PC-3 (cell line): ENCODE results near the gene UBTD1. TPM values are rescaled to one million over a fixed set of nuclear protein-coding genes. Genes with fewer than 3 reads are reported as not detected.

ENCODE experiments used
- ATAC-seq: fragments of 200-7000 bp; cut with Tn5 transposase; 2 replicates; pipeline ENCODE4 v1.9.1; 2020; ENCODE audit warnings: mild to moderate bottlenecking, moderate library complexity
- BruUV-seq: library from RNA; stranded (reverse); fragments of 400-500 nt; replicated peaks from 2 replicates; lab custom pipeline; 2021; lab: Mats Ljungman, UMichigan
- CTCF ChIA-PET: fragments of 300-600 bp; sonication (Branson Sonifier 250); formaldehyde crosslinking; loops from one replicate; lab custom pipeline; 2022; ENCODE audit warnings: antibody characterized with exemption; lab: Charles Lee
- POLR2A ChIA-PET: fragments of 300-600 bp; sonication (Branson Sonifier 250); formaldehyde crosslinking; loops from one replicate; lab custom pipeline; 2022; ENCODE audit warnings: antibody characterized with exemption; ENCODE audit not compliant: unreplicated experiment; lab: Charles Lee
- DNase-seq: peaks from one replicate; pipeline ENCODE4 v3.0.0-alpha.2; 2015
- H2AFZ ChIP-seq: fragments of 300-600 bp; sonication (generic); 2 replicates; pipeline ENCODE4 v1.6.0; 2016; ENCODE audit warnings: antibody characterized with exemption, low read length
- H3F3A ChIP-seq: fragments of 300-600 bp; sonication (generic); one replicate; pipeline ENCODE4 v1.6.0; 2017; ENCODE audit warnings: antibody characterized with exemption, low read length, control low read depth, mild to moderate bottlenecking; ENCODE audit not compliant: unreplicated experiment
- H3K27ac ChIP-seq: fragments of 300-600 bp; sonication (generic); 2 replicates; pipeline ENCODE4 v1.5.1; 2016; ENCODE audit warnings: mild to moderate bottlenecking, low read length
- H3K27me3 ChIP-seq: fragments of 300-600 bp; sonication (generic); 2 replicates; pipeline ENCODE4 v1.6.1; 2016; ENCODE audit warnings: low read length, mixed read lengths
- H3K36me3 ChIP-seq: fragments of 300-600 bp; sonication (generic); 2 replicates; pipeline ENCODE4 v1.6.1; 2016; ENCODE audit warnings: low read depth, mixed run types, low read length, mixed read lengths
- H3K4me1 ChIP-seq: fragments of 300-600 bp; sonication (generic); 2 replicates; pipeline ENCODE4 v1.5.1; 2016; ENCODE audit warnings: low read length; ENCODE audit not compliant: insufficient read depth
- H3K4me2 ChIP-seq: fragments of 300-600 bp; sonication (generic); 2 replicates; pipeline ENCODE4 v1.6.0; 2016; ENCODE audit warnings: low read length
- H3K4me3 ChIP-seq: fragments of 300-600 bp; sonication (generic); 2 replicates; pipeline ENCODE4 v1.5.1; 2016; ENCODE audit warnings: mild to moderate bottlenecking, low read length, mixed read lengths
- H3K79me2 ChIP-seq: fragments of 300-600 bp; sonication (generic); 2 replicates; pipeline ENCODE4 v1.6.1; 2017; ENCODE audit warnings: low read length, mixed read lengths
- H3K9ac ChIP-seq: fragments of 300-600 bp; sonication (generic); 2 replicates; pipeline ENCODE4 v1.6.0; 2016; ENCODE audit warnings: mild to moderate bottlenecking, low read length
- H3K9me2 ChIP-seq: fragments of 300-600 bp; sonication (generic); replicated peaks from 2 replicates; pipeline ENCODE4 v1.6.1; 2016; ENCODE audit warnings: mixed run types, low read length, mixed read lengths
- H3K9me3 ChIP-seq: fragments of 300-600 bp; sonication (generic); 2 replicates; pipeline ENCODE4 v1.6.1; 2016; ENCODE audit warnings: low read length, mixed read lengths
- H4K20me1 ChIP-seq: fragments of 300-600 bp; sonication (generic); 2 replicates; pipeline ENCODE4 v1.6.1; 2016; ENCODE audit warnings: low read length, mixed read lengths
- EZH2 ChIP-seq: fragments of 300-600 bp; sonication (generic); IDR thresholded peaks from one replicate; pipeline ENCODE4 v1.6.1; 2017; ENCODE audit warnings: antibody characterized with exemption, mild to moderate bottlenecking, low read length; ENCODE audit not compliant: unreplicated experiment
- EZH2phosphoT487 ChIP-seq: fragments of 300-600 bp; sonication (generic); IDR thresholded peaks from 2 replicates; pipeline ENCODE4 v1.6.1; 2018; ENCODE audit warnings: mild to moderate bottlenecking, antibody characterized with exemption, low read length, borderline replicate concordance
- intact Hi-C: fragments of 100-400 bp; cut with micrococcal nuclease; formaldehyde crosslinking; loops from 2 replicates; pipeline ENCODE4 v1.9.0; 2023
- total RNA-seq: library from RNA; depleted of rRNA; stranded (reverse); fragments of >200 nt; gene quantifications from 2 replicates; pipeline ENCODE4 v1.2.3, GENCODE V29; 2014
- TF ChIP-seq, protein P1 (sequence below): fragments of 300-600 bp; sonication (generic); conservative IDR thresholded peaks from 2 replicates; pipeline ENCODE4 v1.5.1; 2017; ENCODE audit warnings: antibody characterized with exemption, low read depth, mild to moderate bottlenecking, low read length

The UBTD1 gene
- total RNA-seq, 1 experiment from 2014 or later = 18.5 TPM

DNA sequence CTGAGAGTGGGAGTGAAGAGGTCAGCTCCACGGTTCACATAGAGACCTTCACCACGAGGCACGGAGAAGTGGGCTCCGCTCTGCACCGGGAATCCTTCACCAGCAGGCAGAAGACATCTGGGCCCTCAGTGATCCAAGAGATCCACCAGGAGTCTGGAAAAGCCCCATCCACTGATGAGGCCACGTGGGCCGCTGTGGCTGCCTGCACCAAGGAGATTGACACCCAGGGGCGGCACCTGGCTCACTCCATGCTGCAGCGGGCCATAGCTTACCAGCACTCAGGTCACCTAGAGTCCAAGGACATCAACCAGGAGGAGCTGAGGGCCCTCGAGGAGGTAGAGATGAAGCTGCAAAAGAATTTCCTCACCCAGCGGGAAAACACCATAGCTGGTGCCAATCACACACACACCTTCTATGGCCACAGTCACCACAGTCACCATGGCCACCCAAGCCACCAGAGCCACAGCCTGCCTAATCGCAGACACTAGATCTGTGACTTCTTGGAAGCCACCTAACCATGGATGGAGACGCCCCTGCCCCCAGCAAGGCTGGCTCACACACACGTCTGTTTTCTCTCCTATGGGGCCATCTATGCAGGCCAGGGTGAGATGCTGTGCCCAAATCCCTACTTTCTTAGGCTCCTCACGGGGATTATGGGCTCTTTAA, 91.5 kb downstream of the UBTD1 start:
- Histone ChIP-seq H3K4me3 (no peak overlapping the region), H3K79me2 (no peaks in the 10 kb centered on the region), H3K9ac (no peak overlapping the region), H3K9me2 (no peaks in the 10 kb centered on the region), H3K27ac (no peak overlapping the region), H3K9me3 (no peaks in the 10 kb centered on the region), H2AFZ (no peak overlapping the region), H3K36me3 (no peaks in the 10 kb centered on the region), H3K4me1 (no peaks in the 10 kb centered on the region), H4K20me1 (no peaks in the 10 kb centered on the region), H3K4me2 (no peak overlapping the region), H3F3A (no peaks in the 10 kb centered on the region), H3K27me3 (no peaks in the 10 kb centered on the region)
- DNase-seq = no peak
- intact Hi-C loops = no loop called here
- CTCF ChIA-PET = no interaction called here
- POLR2A ChIA-PET = interaction anchor here (0.6 kb wide), 1 partner anchor 33 kb away, joined by 11 read pairs; no protein-coding TSS in a partner anchor
- no peak for ATAC-seq
- TF ChIP-seq EZH2phosphoT487 = no peak
- no peak for TF ChIP-seq EZH2
- TF ChIP-seq, protein P1, sequence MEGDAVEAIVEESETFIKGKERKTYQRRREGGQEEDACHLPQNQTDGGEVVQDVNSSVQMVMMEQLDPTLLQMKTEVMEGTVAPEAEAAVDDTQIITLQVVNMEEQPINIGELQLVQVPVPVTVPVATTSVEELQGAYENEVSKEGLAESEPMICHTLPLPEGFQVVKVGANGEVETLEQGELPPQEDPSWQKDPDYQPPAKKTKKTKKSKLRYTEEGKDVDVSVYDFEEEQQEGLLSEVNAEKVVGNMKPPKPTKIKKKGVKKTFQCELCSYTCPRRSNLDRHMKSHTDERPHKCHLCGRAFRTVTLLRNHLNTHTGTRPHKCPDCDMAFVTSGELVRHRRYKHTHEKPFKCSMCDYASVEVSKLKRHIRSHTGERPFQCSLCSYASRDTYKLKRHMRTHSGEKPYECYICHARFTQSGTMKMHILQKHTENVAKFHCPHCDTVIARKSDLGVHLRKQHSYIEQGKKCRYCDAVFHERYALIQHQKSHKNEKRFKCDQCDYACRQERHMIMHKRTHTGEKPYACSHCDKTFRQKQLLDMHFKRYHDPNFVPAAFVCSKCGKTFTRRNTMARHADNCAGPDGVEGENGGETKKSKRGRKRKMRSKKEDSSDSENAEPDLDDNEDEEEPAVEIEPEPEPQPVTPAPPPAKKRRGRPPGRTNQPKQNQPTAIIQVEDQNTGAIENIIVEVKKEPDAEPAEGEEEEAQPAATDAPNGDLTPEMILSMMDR = no peak
- no TSS peak for BruUV-seq

DNA sequence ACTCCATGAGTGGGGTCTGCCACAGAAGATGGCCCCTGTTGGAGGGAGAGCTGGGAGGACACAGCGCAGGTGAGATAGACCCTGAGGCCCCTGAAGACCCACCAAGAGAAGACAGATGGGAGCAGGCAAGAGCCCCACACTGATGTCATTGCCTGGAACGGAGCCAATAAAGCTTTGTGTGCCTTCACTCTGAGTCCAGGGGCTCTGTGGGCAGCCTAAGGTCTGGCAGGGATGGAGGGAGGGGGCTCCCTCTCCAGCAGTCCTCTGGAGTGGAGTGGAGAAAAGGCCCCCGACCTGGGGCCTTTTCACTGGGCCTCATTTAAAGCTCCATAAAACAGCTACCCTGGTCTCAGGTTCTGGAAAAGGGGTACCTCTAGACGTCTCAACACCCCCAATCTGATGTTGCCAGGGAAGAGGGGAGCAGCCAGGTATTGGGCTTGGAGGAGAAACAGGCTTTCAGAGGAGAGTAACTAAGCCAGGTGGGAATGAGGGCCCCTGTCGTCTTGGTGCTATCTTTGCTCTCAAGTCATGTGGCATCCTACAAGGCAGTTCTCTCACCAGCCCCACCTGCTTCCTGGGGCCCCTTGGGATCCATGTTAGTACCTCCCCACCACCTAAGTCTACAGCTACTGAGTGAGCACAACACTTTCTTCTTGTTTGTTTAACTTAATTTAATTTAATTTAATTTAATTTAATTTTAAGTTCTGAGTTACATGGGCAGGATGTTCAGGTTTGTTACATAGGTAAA, 92.2 kb downstream of the UBTD1 start:
- Histone ChIP-seq H3K27ac (no peak overlapping the region), H3K4me1 (peaks cover 3% of the 10 kb centered on the region; the same call in 1 of the 2 replicates), H2AFZ (no peak overlapping the region), H3K79me2 (no peaks in the 10 kb centered on the region), H3K4me2 (no peak overlapping the region), H3F3A (no peaks in the 10 kb centered on the region), H3K9me2 (no peaks in the 10 kb centered on the region), H3K9me3 (no peaks in the 10 kb centered on the region), H3K27me3 (no peaks in the 10 kb centered on the region), H3K9ac (no peak overlapping the region), H4K20me1 (no peaks in the 10 kb centered on the region), H3K4me3 (no peak overlapping the region), H3K36me3 (no peaks in the 10 kb centered on the region)
- TF ChIP-seq, protein P1 = no peak
- no peak for TF ChIP-seq EZH2phosphoT487
- TF ChIP-seq EZH2 = no peak
- CTCF ChIA-PET = no interaction called here
- DNase-seq = no peak
- no TSS peak for BruUV-seq
- POLR2A ChIA-PET = no interaction called here
- intact Hi-C loops = no loop called here
- no peak for ATAC-seq

DNA sequence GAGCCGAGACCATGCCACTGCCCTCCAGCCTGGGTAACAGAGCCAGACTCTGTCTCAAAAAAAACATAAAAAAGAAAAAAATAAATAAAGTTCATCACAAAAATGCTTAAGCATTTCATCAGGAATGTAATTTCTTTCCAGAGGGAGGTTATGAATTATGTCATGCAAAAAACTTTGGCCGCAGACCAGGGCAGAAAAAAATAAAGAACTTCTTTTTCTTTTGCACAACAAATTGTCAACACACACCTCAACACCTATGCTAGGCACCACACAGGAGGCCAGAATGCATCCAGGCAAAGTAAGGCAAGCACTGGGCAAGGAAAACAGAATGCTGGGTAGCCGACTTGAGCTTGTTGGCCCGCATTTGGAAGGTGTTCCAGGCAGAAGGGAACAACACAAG, 94.7 kb downstream of the UBTD1 start:
- DNase-seq (no peak), ATAC-seq (no peak)
- Histone ChIP-seq H3K36me3 (no peaks in the 10 kb centered on the region), H3K4me1 (peaks cover 26% of the 10 kb centered on the region), H3K4me3 (no peak overlapping the region), H4K20me1 (no peaks in the 10 kb centered on the region), H3K9me3 (no peaks in the 10 kb centered on the region), H3K79me2 (no peaks in the 10 kb centered on the region), H2AFZ (no peak overlapping the region), H3K27ac (no peak overlapping the region), H3K27me3 (no peaks in the 10 kb centered on the region), H3K4me2 (no peak overlapping the region), H3K9ac (no peak overlapping the region), H3F3A (peaks cover 5% of the 10 kb centered on the region), H3K9me2 (no peaks in the 10 kb centered on the region)
- CTCF ChIA-PET = no interaction called here
- POLR2A ChIA-PET = no interaction called here
- intact Hi-C loops = no loop called here
- BruUV-seq = no TSS peak
- TF ChIP-seq, protein P1 = no peak
- TF ChIP-seq EZH2phosphoT487 = no peak
- TF ChIP-seq EZH2 = no peak
